Kasumi-1 (cell line): Measurements from ENCODE around the gene CFAP299.
"Not testable (repeated sequence)": the region's sequence is repeated elsewhere in the genome, so short reads cannot be mapped to it uniquely, and the experiment has no call there.

Experiments
- DNase-seq, 2 experiments: peaks; one replicate each; lab custom pipeline; 2025; lab: John Stamatoyannopoulos, UW

The CFAP299 gene

DNA sequence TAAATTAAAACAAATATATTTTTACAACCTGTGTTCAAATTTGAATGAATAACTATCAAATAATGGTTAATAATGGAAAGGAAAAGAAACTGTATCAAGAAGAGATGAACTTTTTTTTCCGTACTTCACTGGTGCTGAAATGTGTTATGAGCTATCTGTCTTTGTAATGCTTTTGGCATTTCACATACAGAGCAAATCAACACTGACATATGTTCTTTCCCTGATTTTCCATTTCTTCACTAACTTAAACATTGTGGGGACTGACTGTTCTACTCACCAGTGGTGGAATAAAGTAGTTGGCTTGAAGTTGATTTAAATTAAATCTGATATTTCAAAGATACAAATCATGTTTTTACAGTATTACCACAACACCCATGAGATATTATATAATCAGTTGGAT, 390.9 kb downstream of the CFAP299 start:
- DNase-seq = no peak

DNA sequence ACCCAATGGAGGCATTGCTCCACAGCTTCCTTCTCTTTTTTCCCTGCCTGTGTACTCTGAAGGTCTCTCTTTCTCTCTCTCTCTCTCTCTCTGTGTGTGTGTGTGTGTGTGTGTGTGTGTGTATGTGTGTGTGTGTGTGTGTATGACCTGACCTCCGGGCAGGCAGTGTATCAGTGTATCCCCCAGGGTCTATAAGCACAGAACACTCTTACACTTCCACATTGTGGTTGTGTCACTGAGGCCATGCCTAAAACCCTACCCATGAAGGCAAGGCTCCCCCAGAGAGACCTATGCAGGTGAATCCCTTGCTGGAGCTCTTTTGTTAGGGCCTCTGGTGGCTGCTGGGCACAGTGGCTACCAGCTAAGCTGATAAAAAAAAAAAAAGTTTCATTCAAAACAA, 394.6 kb downstream of the CFAP299 start:
- DNase-seq = no peak

DNA sequence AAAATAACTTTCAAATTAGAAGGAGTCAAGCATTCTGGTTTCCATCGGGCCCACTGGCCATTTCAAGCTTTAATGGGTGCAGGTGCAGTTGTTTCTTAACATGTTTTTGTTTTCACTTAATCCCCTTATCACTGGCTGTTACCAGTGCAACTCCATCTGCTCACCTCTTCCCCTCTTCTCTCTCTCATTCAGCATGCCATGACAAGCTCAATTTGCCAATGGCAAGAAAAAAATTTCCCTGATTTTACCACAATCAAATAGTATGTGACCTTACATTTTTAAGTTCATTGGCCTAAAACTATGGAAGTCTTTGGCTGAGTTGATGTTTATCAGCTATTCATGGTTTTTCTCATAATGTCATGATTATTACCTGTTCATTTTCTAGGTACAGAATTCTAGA, 395.9 kb downstream of the CFAP299 start:
- no peak for DNase-seq

DNA sequence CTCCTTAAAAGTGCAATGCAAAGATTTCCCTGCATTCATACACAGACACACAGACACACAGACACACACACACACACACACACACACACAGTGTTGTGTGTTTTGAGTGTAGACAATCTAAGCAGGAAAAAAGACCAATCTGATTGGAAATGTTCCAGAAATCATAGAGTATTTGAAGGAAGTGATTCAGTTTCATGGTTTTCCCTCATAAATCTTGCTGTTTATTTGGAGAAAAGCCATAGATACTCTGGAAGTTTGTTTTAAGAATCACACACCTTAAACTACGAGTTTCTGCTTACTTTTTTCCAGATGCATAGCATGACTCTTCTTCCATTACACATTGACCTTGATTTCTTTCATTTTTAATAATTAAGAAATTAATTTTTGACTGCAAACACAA, 396.5 kb downstream of the CFAP299 start:
- DNase-seq = no peak

DNA sequence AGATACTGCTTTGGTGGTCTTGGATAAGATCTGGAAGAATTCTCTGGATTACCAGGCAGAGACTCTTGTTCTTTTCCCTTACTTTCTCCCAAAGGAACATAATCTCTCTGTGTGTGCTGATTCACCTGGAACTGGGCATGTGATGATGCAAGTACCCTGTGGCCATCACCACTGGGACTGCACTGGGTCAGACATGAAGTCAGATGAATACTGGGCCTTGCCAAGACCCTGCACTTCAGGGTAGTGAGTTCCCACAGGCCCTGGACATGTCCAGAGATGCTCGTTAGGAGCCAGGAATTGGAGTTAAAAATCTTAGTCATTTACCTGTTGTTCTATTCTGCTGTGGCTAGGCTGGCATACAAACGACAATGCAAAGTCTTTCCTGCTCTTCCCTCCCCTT, 404.8 kb downstream of the CFAP299 start:
- DNase-seq = no peak

DNA sequence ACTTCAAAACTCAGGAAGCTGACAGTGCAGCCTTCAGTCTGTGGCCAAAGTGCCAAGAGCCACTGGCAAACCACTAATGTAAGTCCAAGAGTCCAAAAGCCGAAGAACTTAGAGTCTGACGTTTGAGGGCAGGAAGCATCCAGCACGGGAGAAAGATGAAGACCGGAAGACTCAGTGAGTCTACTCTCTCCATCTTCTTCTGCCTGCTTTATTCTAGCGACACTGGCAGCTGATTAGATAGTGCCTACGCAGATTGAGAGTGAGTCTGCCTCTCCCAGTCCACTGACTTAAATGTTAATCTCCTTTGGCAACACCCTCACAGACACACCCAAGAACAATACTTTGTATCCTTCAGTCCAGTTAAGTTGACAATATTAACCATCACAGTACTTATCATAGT, 414.0 kb downstream of the CFAP299 start:
- DNase-seq = not testable (repeated sequence)

DNA sequence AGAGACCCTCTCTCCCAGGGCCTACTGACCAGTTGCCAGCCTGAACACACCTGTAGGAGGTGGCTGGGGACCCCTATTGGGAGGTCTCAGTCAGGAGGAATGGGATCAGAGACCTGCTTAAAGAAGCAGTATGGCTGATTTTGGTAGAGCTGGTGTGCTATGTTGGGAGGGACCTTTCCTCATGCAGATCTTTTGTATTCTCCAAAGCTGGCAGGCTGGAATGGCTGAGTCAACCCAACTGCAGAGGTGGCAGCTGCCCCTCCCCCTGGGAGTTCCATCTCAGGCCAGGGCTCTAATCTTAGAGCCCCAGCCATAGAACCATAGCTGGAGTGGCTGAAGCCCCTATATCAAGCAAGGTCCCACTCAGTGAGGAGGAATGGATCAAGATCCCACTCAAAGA, 415.7 kb downstream of the CFAP299 start:
- DNase-seq = no peak

DNA sequence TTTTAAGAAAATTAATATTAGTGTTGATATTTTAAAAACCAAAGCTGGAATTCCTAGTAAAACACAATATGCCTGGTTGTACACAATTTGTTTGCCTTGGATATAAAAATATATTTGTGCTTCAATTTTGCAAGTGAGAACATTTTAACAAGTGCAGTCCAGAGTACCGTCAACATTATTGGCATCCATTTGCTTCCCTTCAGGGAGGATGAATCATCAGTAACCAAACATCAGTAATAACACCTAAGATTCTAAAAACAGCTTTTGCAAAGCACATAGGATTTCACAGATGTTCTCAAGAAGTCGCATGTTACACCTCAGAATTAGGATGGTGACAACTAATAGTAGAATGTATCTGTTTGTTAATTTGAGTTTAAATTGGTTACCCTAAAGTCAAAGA, 432.4 kb downstream of the CFAP299 start:
- no peak for DNase-seq

DNA sequence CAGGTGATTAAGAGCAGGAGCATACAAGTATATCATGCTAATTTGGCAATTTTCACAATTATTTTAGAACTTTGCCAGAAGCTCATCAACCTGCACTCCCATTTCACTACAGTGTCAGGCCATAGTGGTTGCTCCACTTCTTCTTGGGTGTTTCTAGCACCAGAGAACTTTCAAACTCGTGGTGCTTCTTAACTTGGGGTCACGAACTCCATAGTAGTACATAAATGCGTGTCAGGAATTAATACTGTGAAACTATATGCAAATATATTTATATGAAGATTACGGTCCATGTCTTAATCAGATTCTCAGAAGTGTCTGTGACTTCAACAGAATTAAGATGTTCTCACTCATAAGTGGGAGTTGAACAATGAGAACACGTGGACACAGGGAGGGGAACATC, 440.6 kb downstream of the CFAP299 start:
- no peak for DNase-seq

DNA sequence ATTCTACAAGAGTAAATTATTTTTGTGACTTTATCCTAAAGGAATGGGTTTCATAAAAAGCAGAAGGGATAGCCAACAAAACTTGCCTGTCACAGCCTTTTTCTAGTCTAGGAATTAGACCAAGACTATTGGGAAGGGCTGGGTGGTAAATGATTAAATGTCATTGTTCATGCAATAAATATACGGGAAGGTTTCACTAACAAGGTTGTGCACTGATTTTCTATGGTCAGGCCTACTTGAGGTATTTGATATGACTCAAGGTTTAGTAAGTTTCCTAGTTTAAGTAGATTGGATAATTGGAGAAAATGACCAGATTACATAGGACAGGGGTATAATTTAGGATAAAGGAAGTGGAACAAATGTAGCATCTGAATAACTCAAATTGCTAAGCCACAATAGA, 445.9 kb downstream of the CFAP299 start:
- DNase-seq = no peak

DNA sequence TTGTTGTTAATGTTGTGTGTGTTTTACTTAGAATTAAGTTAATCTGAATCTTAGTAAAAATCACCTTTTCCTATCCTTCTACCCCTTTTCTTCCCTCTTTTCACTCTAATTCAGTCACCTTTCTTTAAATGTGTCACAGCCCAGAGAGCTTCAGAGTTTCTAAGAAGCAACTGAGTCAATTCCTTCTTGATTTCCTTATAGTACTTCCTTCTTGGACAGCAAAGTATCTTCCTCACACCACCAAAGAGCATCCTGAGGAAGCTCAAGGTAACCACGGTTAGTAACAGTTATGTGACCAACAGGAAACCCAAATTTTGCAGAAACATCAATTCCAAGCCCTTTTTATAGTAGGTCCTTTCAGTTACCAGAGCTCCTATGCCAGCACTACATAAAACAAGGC, 451.8 kb downstream of the CFAP299 start:
- peak in 1 of 2 experiments; percentile 12 for DNase-seq

DNA sequence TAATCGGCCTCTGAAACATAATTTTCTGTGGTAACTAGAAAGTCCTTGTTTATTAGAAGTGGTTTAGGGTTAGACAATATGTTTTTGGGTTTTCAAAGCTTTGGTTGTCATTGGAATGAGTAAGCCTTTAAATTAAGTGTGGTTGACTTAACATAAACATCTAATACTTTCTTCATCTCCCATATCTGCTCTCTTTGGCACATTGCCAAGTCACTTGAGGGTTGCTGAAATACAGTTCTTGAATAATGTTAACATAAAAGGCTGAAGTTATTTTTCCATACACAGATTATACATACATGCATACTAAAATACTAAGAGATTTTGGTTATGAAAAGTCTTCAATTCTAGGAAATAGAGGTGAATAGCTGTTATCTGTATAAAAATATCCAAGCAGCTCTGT, 453.3 kb downstream of the CFAP299 start:
- DNase-seq = no peak

DNA sequence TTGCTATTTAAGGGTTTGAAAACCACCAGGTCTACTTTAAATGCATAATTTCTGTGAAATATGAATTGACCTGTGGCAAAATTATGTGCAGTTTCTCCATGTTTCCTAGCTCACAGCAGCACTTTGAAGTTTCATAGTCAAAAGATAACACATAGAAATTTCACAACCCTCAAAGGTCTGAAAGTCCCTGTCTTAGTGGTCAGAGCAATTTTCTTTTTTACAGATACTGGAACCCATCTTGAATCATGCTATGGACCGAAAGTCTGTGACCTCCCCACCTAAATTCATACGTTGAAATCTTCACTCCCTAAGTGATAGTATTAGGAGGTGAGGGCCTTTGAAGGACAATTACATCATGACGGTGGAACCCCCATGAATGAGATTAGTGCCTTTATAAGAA, 454.6 kb downstream of the CFAP299 start:
- no peak for DNase-seq

DNA sequence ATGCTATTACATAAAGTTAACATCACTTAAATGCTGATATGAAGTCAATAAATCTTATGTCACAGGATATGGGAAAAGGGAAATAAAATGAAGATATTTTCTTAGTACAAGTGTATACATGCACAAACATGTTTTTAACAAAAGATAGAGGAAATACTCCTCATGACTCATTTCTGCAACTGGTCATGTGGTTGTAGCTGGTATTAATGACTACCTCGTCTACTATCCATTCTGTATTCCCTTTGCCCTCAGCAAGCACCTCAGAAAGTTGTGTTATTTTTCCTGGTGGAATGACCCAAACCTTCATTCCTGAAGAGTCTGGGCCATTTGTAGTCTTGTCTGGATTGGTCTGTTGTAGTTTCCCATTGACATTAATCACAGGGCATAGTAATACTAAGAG, 458.1 kb downstream of the CFAP299 start:
- not testable (repeated sequence) for DNase-seq

DNA sequence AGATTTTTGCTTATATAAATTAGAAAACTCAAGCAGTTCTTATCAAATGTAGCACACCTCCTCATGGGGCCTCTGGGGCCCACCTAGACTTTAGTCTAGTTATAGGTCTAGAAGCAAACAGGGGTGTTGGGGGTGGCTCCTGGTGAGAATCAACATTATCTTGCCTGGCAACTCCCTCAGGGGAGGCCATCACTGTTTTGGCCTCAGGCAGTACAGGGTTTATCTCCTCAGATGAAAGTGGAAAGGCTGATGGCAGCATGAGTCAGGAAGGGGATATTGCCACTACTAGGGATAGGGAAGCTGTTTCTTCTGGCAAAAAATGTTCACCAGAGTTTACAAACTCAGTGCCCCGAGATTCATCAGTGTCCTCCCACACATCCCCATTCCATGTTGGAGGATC, 462.6 kb downstream of the CFAP299 start:
- DNase-seq = no peak

DNA sequence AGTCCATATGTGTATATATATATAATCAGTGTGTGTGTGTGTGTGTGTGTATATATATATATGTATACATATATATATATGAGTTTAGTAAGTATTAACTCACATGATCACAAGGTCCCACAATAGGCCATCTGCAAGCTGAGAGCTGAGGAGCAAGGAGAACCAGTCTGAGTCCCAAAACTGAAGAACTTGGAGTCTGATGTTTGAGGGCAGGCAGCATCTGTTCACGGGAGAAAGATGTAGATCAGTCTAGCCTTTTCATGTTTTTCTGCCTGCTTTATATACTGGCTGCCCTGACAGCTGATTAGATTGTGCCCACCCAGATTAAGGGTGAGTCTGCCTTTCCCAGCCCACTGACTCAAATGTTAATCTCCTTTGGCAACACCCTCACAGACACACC, 465.2 kb downstream of the CFAP299 start:
- DNase-seq = peak; percentile 5 to 15

DNA sequence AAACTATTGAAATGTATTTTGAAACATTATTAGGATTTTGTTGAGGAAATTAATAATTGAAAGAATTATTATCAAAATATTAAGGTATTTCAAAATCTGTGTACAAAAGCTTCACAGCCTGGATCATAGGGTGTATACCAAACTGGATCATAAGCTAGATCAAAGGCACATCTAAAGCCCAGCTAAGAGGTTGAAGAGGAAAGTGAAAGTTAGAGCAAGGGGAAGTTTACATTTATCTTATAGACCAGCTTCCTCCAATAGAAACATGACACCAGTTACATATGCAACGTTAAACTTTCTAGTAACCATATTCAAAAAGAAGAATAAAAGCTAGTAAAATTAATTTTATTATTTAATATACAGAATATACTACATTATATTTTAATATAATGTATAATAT, 467.8 kb downstream of the CFAP299 start:
- peak; percentile 19 to 48 for DNase-seq

DNA sequence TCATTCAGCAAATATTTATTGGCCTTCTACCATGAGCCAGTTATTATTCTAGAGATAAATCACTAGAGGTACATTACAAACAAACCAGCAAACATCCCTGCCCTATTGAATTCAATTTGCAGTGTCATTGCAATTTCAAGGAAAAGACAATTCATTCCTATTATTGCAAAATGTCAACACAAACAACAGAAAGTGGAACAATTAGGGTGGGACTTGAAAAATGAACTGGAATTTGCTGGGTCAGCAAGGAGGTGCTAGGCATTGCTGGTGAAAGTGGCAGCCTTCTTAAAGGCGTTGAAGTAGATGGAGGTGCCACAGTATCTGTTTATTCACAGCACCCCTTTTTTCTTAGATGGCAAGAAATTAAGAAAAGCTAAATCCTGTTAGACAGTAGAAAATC, 470.9 kb downstream of the CFAP299 start:
- DNase-seq = no peak

DNA sequence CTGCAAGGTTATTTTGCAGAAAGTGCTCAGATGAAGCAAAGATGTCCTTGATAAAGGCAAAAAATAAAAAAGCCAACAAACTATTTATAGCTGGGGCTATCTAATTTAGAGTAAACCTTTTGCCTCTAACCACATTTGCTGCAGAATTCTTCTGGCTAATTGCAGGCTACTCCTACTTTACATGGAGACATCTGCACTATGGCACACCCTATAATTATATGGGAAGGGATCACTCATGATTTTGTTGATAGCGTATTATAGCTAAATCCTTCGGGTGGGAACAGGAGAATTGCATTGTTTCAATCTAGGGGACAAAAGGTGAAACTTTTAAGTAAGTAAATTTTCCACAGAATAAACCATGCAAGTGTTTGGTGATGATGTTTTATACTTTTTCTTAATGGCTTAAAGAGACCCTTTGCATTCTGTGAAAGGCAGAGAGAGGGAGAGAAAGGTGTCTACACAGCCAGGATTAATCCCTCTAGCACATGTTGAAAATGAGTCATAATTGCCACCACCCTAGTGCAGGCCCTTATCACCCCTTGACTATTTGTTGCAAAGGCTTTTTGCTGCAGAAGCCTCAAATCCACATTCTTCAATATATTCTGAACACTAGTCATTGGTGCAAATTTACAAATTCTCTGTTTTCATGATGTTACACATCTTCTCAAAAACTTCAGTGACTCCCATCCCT, 473.7 kb downstream of the CFAP299 start:
- DNase-seq = no peak

DNA sequence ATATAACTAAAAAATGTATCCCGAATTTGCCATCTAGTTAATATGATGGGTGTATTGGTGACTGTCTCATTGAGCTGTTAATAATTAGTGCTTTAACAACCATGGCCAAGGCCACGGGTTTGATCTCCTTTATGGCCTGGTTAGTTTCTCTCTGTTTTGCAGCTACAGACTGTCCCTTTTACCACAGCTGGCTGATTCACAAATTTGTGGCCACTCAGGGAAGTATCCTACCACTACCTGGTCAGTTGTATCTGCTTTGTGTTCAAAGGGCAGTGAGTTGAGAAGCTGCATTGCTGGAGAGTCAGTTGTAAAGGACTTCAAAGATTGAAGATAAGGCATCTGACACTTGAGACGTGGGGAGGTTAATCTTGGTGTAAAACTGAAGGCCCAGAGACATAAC, 475.9 kb downstream of the CFAP299 start:
- no peak for DNase-seq

DNA sequence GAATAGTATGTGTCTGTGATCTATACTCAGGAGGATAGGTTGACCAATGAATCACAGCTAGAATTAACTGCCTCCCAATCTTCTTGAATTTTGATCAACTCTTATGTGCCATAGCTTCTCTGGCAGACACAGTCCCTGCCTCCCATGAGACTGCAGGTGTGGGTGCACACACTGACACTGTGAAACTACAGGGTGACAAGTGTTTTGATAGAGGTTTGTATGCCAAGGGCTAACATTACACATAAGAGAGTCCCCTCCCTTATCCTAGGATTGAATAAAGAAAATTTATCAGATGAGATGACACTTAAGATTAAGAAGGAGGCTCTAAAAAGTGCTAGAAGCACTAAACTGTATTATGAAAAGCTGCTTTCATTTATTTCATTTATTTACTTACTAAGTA, 476.6 kb downstream of the CFAP299 start:
- no peak for DNase-seq

DNA sequence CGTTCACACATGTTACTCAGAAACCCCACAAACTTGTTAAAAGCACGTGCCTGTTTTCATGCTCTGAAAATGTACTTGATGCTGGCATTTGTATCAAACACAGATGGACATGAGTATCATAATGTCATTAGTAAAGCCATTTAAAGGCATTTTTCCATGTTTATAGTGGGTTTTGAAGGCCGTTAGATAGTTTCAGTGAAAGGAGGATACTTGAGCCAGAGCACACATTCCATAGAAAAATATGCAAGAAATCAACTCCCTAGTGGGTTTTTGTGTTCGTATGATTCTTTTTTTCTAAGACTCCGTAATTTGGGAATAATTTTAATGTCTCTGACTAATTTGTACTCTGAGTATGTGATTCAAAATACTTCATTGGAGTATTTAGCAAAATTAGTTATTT, 478.7 kb downstream of the CFAP299 start:
- DNase-seq = no peak

DNA sequence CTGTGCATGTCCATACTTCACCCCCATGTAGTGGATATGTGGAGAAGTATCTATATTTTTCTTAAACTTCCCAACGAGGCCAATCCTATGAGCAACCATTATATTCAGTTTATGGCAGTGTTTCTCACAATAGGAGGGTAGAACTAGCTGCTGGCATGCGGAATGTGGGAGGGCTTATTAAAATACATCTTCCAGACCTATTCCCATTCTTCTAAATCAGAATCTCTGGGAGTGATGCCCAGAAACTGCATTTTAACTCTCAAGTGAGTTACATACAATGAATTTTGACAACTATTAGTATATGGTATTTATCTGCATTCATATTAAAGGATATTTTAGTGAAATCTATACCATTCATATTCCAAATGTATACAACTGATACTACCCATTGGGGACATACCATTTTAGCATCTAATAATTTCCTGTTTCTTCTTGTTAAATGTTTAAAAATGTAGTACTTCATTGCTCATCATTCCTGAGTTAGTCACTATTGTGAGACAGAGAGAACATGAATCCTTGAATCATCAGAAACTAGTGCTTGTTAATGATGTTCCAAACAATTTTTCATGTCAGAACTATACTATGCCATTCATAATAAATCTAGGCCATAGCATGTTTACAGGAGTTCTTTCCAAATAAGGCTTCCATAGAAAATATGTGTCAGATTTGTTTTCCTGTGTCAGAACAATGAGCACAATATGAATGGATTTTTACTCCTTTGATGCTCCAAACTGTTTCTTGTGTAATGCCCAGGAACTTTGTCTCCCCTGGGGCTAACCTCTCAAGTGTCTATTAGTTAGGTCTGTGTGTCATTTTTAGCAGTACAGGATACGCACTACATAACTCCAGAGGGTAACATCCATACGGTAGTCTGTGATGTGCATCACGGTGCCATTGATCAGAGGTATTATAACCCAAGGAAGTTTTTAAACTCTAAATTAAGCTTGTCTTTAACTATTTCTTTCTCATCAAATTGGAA, 496.1 kb downstream of the CFAP299 start:
- DNase-seq = no peak
